Right ventricle myocardium superior (tissue), 1 donor: ENCODE measurements around the gene PROK2. TPM values are rescaled to one million over a fixed set of nuclear protein-coding genes. Genes with fewer than 3 reads are reported as not detected.

Source experiments
- total RNA-seq: library from RNA; stranded (reverse); fragmentation: NEBNext Ultra II Directional; extraction: Animal tissue kit (Norgen Biotek cat#: 25700); gene quantifications from one replicate; pipeline ENCODE4 v1.2.1, GENCODE V29; 2021
- donor health status: DM: no; HTN: yes; CAD: no; lungs with severe emphysema.

The PROK2 gene
- total RNA-seq, 1 donor from 2014 or later: 0.54 TPM

Other genes with a start within 250 kb of the PROK2 start
- 36.3 TPM for gene FOXP1, start 201.4 kb downstream of the PROK2 start, total RNA-seq
- gene EIF4E3, start 59.7 kb downstream of the PROK2 start, total RNA-seq: 52.6 TPM
- gene GPR27, start 31.3 kb downstream of the PROK2 start, total RNA-seq: 3.7 TPM